ENCODE results near the gene TMEM212.

DNA sequence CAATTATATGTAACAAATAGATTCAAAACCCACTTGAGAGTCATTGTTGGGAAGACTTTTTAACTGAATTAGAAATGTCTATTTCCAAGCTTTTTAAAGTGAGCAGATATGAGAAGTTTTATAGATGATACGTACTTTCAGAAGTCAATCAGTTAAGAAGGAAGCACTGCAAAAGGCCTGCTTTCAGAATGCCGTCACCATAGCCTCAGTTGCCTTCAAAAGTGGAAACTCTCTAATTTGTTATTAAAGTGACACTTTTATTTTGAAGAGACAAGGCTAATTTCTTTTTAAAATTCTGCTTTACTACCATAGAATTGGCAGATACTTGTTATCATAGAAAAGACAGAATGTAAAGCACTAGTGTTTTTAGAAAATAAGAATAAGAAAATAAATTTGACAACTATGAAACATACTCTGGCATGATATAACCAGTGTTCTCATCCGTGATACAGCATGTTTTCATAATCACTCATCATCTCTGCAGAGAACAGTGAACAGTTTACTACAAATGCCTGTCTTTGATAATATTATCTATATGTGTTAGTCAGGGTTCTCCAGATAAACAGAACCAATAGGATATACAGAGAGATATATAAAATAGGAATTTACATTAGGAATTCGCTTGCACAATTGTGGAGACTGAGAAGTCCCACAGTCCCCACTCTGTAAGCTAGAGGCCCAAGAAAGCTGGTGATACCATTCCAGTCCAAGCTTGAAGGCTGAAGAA is 25.9 kb upstream of the TMEM212 start:
- TF ChIP-seq, protein P1, sequence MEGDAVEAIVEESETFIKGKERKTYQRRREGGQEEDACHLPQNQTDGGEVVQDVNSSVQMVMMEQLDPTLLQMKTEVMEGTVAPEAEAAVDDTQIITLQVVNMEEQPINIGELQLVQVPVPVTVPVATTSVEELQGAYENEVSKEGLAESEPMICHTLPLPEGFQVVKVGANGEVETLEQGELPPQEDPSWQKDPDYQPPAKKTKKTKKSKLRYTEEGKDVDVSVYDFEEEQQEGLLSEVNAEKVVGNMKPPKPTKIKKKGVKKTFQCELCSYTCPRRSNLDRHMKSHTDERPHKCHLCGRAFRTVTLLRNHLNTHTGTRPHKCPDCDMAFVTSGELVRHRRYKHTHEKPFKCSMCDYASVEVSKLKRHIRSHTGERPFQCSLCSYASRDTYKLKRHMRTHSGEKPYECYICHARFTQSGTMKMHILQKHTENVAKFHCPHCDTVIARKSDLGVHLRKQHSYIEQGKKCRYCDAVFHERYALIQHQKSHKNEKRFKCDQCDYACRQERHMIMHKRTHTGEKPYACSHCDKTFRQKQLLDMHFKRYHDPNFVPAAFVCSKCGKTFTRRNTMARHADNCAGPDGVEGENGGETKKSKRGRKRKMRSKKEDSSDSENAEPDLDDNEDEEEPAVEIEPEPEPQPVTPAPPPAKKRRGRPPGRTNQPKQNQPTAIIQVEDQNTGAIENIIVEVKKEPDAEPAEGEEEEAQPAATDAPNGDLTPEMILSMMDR (IDR thresholded peaks at IDR 0.05) = no peak
- TF ChIP-seq POLR2AphosphoS5 (IDR thresholded peaks at IDR 0.05) (no peak), POLR2A (IDR thresholded peaks at IDR 0.05; ENCODE audit: low read depth) (no peak)
